ENCODE data around the gene PHACTR1.
"Not testable (repeated sequence)": the region's sequence is repeated elsewhere in the genome, so short reads cannot be mapped to it uniquely, and the experiment has no call there.

Gene PHACTR1

GRCh38 chr6:13120483-13121482 is 404.2 kb downstream of the PHACTR1 start:
- DNase-seq: no peak

- no peak for DNase-seq
Measured at GRCh38 chr6:13124131-13124530, 407.6 kb downstream of the PHACTR1 start.

- no peak for DNase-seq
Measured at GRCh38 chr6:13125841-13126240, 409.3 kb downstream of the PHACTR1 start.

- no peak for DNase-seq
Measured at GRCh38 chr6:13131935-13132661, 415.5 kb downstream of the PHACTR1 start.

DNA sequence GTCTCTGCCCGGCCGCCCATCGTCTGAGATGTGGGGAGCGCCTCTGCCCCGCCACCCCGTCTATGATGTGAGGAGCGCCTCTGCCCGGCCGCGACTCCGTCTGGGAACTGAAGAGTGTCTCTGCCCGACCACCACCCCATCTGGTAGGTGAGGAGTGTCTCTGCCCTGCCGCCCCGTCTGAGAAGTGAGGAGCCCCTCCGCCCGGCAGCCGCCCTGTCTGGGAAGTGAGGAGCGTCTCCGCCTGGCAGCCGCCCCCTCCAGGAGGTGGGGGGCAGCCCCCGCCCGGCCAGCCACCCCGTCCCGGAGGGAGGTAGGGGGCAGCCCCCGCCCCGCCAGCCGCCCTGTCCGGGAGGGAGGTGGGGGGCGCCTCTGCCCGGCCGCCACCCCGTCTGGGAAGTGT is 417.3 kb downstream of the PHACTR1 start:
- not testable (repeated sequence) for DNase-seq

DNA sequence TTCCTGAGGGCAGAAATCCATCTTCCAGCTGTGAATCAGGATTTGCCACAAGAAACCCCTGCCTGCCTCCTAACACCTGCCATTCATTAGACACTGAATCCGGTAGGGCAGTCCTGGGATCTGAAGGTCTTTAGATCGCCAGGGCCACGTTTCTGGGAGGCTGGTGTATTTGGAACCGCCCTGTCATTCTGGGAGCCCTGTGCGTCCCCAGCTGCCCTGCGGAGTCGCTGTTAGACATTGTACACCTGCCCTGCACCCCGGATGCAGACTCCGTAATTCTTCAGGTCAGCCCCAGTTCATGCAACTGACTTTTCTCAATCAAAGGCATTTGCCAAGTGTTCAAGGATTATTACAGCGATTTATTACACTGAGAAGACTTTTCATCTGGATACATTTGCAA is 418.6 kb downstream of the PHACTR1 start:
- no peak for DNase-seq

GRCh38 chr6:13139119-13139518 is 422.6 kb downstream of the PHACTR1 start:
- no peak for DNase-seq

DNA sequence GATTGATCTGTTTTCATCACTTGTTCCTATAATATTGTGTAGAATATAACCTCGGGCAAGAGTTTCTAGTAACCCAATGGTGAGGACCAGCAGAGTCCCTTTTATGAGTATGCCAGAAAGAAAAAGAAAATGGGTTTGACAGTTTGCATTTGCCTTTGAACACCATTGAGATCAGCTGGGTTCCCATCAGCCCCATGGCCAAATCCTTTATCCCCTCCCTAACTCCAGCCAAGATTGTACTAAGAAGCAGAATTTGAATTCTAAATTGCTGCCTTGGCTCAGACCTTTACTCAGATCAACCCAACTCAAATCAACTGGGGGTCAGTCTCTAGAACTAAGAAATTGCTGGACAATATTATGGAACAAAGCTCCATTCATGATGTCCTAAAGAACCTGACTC is 424.4 kb downstream of the PHACTR1 start:
- no peak for DNase-seq

GRCh38 chr6:13141387-13141786 is 424.8 kb downstream of the PHACTR1 start:
- DNase-seq: no peak

- DNase-seq: no peak
Measured at GRCh38 chr6:13142611-13143010, 426.0 kb downstream of the PHACTR1 start.

DNA sequence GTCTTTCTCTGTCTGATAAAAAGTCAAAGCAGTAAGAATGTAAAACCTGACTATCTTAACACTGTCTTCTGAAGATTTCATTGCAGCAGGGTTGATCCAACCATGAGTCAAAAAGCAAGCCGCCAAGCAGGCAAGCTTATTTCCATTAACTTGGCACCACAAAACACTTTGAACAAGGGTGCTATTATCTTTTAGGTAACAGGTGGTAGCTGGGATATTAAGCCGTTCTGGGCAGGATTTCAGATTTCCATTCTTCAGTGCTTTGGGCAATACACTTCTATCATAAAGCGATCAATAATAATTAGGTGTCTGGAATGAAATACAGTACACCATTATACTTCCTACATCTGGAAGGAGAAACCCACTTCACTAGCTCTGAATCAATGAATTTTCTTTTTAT is 429.9 kb downstream of the PHACTR1 start:
- DNase-seq: no peak

DNA sequence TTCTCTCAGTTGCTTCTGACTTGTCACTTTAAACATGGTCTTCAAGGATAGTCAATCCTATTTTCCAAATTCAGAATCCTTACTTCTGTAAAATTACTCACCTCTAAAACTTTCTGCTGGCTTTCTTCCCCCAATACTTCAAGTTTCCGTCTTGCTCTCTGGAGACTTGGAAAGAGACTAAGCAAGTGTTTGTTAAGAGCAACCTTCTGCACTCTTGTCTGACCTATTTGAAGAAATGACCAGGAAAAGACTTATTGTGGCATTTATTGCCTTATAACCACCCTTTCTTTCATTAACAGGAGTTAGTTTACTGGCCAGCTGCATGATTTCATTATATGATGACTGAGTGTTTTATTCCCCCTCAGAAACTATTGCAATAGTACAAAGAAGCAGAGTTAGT is 430.8 kb downstream of the PHACTR1 start:
- no peak for DNase-seq

GRCh38 chr6:13147782-13148181 is 431.2 kb downstream of the PHACTR1 start:
- DNase-seq: no peak

DNA sequence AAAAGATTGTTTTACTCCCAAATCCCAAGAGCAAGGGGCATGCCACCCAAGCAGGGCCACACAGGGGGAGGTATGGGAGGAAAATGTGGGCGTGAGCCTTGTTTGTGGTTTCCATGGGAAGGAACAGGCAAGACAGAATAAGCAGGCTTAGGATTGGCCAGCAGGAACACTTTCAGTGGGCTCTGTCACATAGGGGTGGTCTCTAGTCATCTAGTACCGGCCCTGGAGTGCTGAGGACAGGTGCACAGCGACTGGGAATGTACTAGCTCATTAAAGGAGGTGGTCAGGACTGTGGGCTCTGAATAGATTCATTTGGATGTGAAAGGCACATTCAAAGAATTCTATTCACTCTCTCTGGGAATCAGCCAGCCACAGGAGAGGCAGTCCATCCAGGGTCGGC is 436.2 kb downstream of the PHACTR1 start:
- DNase-seq: no peak

- DNase-seq: no peak
Measured at GRCh38 chr6:13156381-13156780, 439.8 kb downstream of the PHACTR1 start.

- no peak for DNase-seq
Measured at GRCh38 chr6:13157293-13157692, 440.7 kb downstream of the PHACTR1 start.

DNA sequence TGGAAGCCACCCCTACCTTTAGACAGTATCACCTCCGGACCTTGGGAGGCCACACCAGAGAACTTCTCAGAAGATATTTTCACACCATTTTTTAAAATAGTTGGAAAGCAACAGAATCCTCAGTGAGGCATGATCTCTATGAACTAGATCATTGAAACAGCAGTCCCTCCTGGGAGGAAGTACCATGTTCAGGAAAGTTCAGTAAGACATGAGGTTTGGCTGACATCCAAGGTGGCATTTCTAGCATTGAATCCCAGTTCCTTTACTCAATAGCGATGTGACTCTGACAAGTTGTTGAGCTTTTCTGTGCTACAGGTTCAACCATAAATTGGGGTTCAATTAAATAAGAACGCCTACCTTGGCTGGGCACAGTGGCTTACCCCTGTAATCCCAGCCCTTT is 442.7 kb downstream of the PHACTR1 start:
- no peak for DNase-seq

DNA sequence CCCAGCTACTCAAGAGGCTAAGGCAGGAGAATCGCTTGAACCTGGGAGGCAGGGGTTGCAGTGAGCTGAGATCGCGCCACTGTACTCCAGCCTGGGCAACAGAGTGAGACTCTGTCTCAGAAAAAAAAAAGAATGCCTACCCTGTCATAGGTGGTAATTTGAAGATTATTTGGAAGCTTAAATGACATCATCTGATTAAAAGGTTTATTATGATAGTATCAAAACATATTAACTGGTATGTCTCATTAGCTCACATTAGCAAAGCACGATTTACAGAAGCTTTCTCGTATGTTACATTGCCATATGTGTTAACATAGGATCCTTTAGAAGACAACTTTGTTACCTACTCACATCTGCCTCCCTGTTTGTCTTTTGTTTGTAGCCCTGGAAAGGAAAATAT is 443.3 kb downstream of the PHACTR1 start:
- not testable (repeated sequence) for DNase-seq

DNA sequence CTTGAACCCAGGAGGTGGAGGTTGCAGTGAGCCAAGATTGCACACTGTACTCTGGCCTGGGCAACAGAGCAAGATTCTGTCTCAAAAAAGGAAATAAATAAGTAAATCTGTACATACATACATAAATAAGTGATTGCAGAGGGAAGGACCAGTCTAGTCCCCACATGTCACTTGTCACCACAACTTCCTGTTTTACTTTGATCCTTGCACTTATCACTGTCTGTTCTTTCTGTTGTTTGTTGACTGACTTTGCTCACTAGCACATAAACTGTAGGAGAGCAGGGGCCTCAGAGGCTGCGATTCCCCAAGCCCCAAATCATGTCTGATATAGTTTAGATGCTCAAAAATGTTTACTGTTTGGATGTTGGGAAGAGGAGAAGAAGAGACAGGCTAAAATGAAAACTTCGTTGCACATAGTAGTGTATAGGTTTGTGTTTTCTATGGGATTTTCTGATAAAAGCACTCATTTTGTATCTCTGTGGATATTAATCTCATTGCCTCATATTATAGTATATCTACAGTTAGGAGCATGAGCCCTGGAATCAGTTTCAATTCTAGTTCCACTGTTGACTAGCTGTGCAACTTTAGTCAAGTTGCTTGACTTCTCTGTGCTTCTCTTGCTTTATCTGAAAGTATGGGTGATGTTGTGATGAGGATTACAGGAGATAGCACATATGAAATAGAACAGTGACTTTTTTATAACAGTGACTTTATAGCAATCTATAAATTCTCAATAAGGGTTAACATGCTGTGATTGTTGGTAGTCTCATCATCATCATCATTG is 446.8 kb downstream of the PHACTR1 start:
- no peak for DNase-seq

DNA sequence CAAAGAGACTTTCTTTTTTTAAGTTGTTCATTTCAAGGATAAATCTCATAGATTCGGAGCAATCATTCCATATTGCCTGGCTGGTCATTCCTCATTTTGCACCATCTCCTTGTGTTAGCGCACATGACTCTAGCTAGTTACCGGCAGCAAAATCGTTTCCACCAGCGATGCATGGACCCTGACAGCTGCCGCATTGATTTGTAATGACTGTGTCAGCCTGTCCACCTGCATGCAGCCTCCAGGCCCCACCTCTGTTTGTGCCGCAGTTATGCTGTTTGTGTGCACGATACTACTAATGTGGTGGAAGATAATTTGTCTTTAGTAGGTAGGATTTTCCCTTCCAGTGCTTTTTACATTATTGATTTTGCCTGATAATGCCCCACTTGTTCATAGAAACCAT is 447.7 kb downstream of the PHACTR1 start:
- no peak for DNase-seq

DNA sequence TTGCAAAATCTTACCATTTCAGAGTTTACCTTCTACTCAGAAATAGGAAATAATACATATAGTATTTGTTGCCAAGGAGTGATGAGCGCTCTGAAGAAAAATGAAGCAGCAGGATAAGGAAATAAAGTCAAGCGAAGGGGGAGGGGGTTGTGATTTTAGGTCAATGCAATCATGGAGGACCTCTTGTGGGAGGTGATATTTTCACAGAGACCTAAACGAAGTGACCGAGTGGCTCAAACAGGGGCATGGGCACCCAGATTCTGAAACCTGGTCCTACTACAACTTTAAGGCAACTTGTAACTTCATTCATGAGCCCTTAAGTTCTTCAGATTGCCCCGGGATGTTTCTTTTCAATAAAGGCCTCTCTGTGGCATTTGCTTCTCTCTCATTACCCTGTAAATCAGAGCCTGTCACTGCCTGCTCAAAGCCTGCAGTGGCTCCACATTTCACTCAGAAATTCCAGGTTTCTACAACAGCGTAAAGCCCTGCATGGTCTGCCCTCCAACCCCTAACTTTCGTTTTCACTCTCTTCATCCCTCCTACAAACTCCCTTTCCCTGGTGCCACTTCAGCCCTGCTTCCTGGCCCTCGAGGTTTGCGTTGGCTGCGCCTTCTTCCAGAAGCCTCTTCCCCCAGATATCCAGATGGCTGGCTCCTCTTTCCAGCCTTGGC is 449.1 kb downstream of the PHACTR1 start:
- no peak for DNase-seq

- DNase-seq: no peak
Measured at GRCh38 chr6:13166269-13166668, 449.7 kb downstream of the PHACTR1 start.

DNA sequence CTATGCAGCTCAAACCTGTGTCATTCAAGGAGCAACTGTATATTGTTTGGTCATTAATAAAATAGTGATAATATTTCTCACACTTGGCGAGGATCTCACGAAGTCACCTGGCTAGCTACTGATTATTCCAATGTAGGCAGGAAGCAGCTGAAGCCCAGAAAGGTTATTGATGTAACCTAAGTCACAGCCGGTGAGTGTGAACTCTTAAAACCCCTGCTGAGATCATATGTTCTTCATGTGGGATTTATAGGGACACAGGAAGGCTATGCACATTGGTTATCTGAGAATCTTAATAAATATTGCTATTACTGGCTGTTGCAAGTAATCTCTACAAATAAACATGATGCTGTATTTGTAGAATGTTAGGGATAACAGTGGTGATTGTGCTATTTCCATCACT is 450.3 kb downstream of the PHACTR1 start:
- DNase-seq: no peak
